AG10803 (cell line): ENCODE measurements around the gene CTDP1.

Source experiments
- DNase-seq: peaks from one replicate; pipeline ENCODE4 v3.0.0; 2010; ENCODE audit warnings: low read depth
- H3K4me3 ChIP-seq: 2 replicates; pipeline ENCODE4 v1.5.1; 2011; ENCODE audit warnings: mild to moderate bottlenecking, low read length, control low read depth
- CTCF ChIP-seq: conservative IDR thresholded peaks from 2 replicates; pipeline ENCODE4 v1.5.1; 2011; ENCODE audit warnings: mild to moderate bottlenecking, low read length, control low read depth, inconsistent platforms

CTDP1 gene

GRCh38 chr18:79645291-79645983, 34.2 kb upstream of the CTDP1 start:
- no peak for DNase-seq
- no peak for TF ChIP-seq CTCF
- H3K4me3 ChIP-seq, result no peak overlapping the region

DNA sequence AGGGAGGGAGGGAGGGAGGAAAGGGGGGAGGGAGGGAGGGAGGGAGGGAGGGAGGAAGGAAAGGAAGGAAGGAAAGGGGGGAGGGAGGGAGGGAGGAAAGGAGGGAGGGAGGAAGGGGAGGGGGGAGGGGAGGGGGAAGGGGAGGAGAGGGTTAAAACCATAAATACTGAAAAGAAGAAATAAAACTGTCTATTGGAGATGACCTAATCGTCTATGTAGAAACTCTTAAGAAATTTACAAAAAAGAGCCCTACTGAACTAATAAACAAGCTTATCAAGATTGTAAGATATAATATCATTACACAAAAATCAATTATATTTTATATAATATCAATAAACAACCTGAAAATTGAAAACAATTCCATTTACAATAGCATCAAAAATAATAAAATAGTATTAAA, 32.3 kb upstream of the CTDP1 start:
- no peak for TF ChIP-seq CTCF
- no peak for DNase-seq
- H3K4me3 ChIP-seq, result no peak overlapping the region

DNA sequence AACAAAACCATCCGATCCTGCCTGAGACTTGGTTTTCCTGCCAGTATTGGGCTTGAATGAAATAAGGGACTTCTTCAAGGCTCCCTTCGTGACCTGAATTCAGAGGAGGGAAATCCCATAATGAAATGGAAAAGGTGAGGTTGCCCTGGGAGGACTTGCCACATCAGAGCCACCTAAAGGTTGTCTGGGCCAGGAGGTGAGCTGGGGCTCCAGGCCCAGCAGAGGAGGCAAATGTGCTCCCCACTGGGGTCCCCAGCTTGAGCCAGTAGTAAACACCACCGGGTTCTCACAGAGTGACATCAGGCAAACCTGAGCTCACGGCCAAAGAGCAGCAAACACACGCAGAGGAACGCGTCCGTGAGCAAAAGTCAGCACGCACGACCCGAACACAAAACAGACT, 28.6 kb upstream of the CTDP1 start:
- H3K4me3 ChIP-seq, result no peak overlapping the region
- TF ChIP-seq CTCF, result no peak
- DNase-seq, result no peak

DNA sequence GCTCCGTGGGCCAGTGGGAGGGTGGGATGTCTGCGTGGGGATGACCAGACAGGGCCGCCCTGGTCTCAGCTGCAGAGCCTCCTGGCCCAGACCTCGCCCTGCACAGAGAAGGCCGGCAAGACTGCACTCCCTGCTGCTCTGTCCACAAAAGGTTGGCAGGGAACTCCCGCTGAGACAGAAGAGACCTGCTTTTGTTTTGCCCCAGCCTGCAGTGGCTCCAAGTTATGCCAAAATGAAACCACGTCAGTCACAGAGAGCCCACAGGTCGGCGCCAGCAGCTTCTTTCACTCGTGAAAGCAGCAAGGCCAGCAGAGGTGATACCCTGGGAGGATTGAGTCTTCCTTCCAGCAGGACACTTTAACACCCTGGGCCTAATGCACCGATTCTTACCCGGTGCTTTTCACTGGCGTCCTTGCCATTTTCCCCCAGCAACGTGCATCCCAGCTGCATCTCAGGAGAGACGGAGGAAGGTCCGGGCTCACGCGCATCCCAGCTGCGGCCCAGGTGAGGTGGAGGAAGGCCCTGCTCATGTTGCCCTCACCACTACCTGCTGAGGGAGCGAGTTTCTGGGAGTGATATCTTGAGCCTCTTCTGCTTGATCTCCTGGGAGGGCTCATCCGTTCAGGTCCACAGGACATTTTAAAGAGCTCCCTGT, 22.1 kb upstream of the CTDP1 start:
- H3K4me3 ChIP-seq, result no peak overlapping the region
- DNase-seq, result no peak
- no peak for TF ChIP-seq CTCF

DNA sequence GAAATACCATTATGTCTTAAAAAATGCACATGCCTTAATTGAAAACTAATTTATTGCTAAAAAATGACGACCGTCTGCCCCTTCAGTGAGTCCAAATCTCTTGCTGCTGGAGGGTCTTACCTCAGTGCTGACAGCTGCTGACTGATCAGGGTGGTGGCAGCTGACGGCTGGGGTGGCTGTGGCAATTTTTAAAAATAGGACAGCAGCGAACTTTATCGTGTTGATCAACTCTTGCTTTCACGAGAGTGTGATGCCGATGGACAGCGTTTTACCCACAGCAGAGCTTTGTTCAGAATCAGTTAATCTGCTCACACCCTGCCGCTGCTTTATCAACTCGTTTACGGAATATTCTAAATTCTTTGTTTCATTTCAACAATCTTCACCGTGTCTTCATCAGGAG, 21.2 kb upstream of the CTDP1 start:
- no peak overlapping the region for H3K4me3 ChIP-seq
- DNase-seq, result no peak
- TF ChIP-seq CTCF, result no peak

- DNase-seq, result no peak
- H3K4me3 ChIP-seq, result no peak overlapping the region
- TF ChIP-seq CTCF, result no peak
These were observed 19.9 kb upstream of the CTDP1 start for GRCh38 chr18:79659733-79660132.

DNA sequence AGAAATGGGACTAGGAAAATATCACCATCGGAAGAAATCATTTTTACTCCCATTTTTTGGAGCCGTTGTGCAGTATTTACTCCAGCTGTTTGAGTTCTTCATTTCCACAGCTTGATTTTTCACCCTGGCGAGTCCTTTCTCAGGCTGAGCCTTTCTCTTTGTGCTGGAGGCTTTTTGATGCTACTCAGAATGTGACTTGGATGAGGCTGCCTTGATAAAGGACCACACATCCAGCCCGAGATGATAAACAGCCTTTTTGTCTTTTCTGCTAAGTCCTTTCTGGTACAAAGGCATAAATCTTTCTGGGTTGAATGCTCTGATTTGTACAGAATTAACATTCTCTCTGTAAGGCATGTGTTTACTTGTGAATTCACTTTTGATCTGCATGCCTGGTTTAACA, 17.6 kb upstream of the CTDP1 start:
- no peak for TF ChIP-seq CTCF
- H3K4me3 ChIP-seq, result no peak overlapping the region
- no peak for DNase-seq
